ENCODE results near the gene ACBD3.

ACBD3 gene

GRCh38 chr1:226133504-226134123 lies 52.9 kb downstream of the ACBD3 start:
- DNase-seq (ENCODE audit: low spot score), result no peak
- TF ChIP-seq CTCF (IDR thresholded peaks at IDR 0.05; ENCODE audit: extremely low read depth, missing control alignments), result no peak

- no peak for TF ChIP-seq CTCF (IDR thresholded peaks at IDR 0.05; ENCODE audit: extremely low read depth, missing control alignments)
- no peak for DNase-seq (ENCODE audit: low spot score)
Measured at GRCh38 chr1:226132728-226133503, 53.6 kb downstream of the ACBD3 start.

- no peak for DNase-seq (ENCODE audit: low spot score)
- TF ChIP-seq CTCF (IDR thresholded peaks at IDR 0.05; ENCODE audit: extremely low read depth, missing control alignments), result no peak
Measured at GRCh38 chr1:226131639-226132038, 54.9 kb downstream of the ACBD3 start.

GRCh38 chr1:226129230-226129629 lies 57.3 kb downstream of the ACBD3 start:
- TF ChIP-seq CTCF (IDR thresholded peaks at IDR 0.05; ENCODE audit: extremely low read depth, missing control alignments), result no peak
- no peak for DNase-seq (ENCODE audit: low spot score)

GRCh38 chr1:226128487-226129075 lies 58.0 kb downstream of the ACBD3 start:
- TF ChIP-seq CTCF (IDR thresholded peaks at IDR 0.05; ENCODE audit: extremely low read depth, missing control alignments), result no peak
- no peak for DNase-seq (ENCODE audit: low spot score)

GRCh38 chr1:226126824-226127569 lies 59.5 kb downstream of the ACBD3 start:
- DNase-seq (ENCODE audit: low spot score), result no peak
- no peak for TF ChIP-seq CTCF (IDR thresholded peaks at IDR 0.05; ENCODE audit: extremely low read depth, missing control alignments)
